GOT3 (cell line): Measurements from ENCODE around the gene DHRS13.
A peak's percentile ranks its signal among the peaks of the same experiment; 100 is the strongest.
"Not testable (repeated sequence)": the region's sequence is repeated elsewhere in the genome, so short reads cannot be mapped to it uniquely, and the experiment has no call there.

ENCODE experiments used
- DNase-seq: peaks from one replicate; lab custom pipeline; 2025; ENCODE audit warnings: mixed read lengths; lab: John Stamatoyannopoulos, UW

DHRS13 gene

DNA sequence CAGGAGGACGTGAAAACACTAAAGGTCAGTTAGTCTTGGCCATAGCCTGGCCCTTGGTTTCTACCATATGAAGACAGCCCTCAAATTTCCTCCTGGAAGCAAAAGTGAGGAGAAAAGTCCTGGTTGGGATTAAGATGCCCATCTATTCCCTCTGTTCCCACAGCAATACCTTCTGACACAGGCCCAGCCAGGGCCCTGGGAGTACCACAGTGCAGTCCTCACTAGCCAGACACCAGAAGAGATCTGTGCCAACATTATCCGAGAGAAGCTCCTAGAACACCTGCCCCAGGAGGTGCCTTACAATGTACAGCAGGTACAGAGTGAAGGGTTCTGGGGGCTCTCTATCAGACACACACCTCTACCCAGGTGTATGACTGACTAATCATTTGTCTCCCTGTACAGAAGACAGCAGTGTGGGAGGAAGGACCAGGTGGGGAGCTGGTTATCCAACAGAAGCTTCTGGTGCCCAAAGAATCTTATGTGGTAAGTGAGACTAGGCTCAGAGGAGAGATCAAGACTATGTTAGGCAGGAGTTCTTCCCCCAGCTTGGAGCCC lies 44.0 kb downstream of the DHRS13 start:
- no peak for DNase-seq

DNA sequence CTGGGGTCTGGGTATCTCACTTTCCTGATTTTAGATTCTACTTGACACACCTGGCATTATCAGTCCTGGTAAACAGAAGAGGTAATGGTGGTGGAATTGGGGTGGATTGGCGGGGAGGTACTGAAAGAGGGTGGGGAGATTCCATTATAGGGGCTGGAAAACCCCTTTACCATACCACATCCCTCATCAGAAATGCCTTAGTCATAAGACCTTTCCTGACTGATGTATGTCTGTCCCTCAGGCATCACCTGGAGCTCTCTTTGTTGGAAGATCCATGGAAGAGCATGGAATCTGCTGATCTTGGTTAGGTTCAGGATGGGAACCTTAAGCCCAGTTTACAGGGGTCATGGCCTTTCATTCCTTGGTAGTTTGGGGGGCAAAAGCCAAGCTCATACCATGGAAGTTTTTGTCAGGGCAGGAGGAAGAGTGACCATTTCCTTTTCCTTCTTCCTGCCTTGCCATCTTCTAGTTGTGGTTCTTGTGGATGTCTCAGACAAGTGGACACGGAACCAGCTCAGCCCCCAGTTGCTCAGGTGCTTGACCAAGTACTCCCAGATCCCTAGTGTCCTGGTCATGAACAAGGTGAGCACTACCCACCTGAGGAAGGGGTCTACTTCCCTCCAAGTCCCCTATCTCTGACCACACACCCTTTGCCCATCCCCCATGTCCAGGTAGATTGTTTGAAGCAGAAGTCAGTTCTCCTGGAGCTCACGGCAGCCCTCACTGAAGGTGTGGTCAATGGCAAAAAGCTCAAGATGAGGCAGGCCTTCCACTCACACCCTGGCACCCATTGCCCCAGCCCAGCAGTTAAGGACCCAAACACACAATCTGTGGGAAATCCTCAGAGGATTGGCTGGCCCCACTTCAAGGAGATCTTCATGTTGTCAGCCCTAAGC lies 44.7 kb downstream of the DHRS13 start:
- DNase-seq, result no peak

DNA sequence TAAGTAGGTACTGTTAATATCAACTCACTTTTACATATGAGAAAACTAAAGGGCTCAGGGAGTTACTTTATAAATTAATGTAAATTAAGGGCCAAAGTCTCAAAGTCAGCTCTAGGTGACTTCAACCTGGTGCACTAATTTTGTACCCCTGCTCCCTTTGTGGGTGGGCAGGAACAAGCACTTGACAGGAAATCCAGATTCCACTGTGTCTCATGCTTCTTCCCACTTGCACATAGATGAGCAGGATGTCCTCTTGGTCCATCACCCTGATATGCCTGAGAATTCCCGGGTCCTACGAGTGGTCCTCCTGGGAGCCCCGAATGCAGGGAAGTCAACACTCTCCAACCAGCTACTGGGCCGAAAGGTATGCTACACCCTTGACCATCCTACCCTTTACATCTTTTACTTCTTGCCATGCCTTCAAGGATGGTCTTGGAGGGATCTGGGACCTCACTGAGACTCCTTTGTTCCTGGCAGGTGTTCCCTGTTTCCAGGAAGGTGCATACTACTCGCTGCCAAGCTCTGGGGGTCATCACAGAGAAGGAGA lies 46.8 kb downstream of the DHRS13 start:
- no peak for DNase-seq

DNA sequence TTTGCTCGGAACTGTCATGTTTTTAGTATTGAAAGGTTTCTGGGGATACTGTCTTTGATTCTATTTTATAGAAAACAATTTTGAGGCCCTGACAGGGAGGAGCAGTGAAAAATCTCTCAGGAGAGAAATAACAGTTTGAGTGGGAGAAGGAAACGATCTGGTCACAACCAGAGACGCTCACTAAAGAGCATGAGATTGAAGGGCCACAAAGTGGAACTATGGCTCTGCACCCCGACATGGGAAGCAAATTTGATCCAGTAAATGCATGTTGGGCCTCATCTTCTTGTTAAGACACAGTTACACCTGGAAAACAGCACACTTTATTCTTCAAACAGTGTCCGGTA lies 47.6 kb downstream of the DHRS13 start:
- DNase-seq, result no peak

DNA sequence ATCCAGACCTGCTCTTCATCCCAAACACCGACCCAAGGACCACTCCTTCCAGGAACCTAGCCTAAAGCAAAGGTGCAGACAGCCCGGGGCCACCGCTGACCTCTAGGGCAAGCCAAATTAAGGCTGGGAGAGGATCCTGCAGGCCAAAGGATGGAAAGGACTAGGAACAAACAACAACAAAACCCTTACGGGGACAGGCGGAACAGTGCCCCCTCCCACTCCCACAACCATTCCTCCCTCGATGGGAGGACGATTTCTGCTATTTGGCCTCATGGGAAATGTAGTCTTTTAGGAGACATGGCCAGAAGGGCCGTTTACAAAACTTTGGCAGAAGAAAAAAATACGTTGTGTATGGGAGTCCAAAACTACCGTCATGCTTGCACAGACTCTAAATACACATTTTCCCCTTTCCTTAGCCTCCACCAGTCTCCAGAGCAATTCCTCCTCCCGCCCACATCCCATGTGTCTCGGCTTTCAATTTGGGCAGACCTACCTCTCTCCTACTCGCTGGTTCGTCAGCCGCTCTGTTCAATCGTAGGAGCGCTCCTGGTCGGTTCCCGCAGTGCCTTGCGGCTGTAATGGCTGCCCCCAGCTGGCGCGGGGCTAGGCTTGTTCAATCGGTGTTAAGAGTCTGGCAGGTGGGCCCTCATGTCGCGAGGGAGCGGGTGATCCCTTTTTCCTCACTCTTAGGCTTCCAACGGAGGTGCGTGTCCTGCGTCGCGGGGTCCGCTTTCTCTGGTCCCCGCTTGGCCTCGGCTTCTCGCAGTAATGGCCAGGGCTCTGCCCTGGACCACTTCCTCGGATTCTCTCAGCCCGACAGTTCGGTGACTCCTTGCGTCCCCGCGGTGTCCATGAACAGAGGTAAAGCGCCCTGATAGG lies 48.2 kb downstream of the DHRS13 start, which contains the start of gene ERAL1:
ERAL1 (plus strand) TSS at position 560 of the 879 bp plus-strand sequence; CDS start at position 579, 19 bp downstream.
- peak; percentile 49 for DNase-seq

DNA sequence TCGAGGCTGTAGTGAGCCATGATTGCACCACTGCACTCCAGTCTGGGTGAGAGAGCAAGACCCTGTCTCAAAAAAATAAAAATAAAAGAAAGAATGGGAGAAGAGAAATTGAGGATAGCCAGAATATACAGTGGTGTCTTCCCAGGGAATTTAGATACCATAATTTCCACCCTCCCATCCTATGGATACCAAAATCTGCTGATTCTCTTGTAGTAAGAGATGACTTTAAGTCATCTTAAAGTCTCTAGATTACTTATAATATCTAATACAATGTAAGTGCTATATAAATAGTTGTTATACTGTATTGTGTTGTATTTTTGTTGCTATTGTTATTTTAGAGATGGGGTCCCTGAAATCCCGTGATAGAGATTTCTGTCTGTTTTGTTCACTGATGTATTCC lies 49.6 kb downstream of the DHRS13 start:
- no peak for DNase-seq

DNA sequence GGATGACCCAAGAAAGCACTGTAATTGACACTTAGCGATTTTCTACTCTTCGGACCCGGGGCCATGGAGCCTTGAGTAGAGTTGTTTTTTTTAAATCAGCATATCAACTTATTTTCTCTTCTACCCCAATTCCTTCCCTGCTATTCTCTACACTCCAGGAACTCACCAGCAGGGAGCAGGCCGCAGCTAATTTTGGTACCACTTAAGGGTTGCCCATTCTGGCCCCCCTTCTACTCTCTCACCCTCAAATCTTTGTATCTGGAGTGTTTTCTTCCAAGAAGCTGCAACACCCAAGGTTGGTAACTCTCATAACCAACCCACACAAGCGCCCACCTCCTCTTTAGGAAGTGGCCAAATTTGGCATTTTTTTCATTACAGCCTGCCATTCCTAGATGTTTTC lies 53.6 kb downstream of the DHRS13 start:
- DNase-seq, result no peak

DNA sequence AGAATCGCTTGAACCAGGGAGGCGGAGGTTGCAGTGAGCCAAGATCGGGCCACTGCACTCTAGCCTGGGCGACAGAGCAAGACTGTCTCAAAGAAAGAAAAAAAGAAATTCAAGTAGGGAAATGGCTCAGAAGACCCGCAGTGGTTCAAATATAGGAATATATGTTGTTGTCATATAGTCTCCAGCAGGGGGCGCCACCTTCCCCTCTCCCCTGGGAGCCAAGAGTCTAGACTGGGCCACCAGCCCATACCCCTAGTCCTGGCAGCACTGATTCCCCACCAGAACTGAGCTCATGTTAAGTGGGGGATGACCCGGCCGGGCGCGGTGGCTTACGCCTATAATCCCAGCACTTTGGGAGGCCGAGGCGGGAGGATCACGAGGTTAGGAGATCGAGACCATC lies 54.2 kb downstream of the DHRS13 start:
- DNase-seq, result not testable (repeated sequence)
